T-cell (primary cell): ENCODE measurements around the gene CDIP1. TPM values are rescaled to one million over a fixed set of nuclear protein-coding genes. Genes with fewer than 3 reads are reported as not detected.

Experiments
- ATAC-seq, 4 experiments: fragments of 200-7000 bp in 3 of 4; fragments of 150-1000 bp in 1 of 4; cut with Tn5 transposase; replicated peaks in 1 of 4; 1 replicate in 3 of 4; 2 replicates in 1 of 4; pipeline ENCODE4 v1.10.0; 2021; ENCODE audit warnings: moderate library complexity in 3 of 4, mild to moderate bottlenecking in 2 of 4, moderate number of reproducible peaks in 1 of 4
- CTCF ChIA-PET, 2 donors: fragments of 300-600 bp; sonication (Branson Sonifier 250); formaldehyde crosslinking; loops; one replicate each; lab custom pipeline; 2022; ENCODE audit warnings: antibody characterized with exemption in 2 of 2; lab: Charles Lee
- POLR2A ChIA-PET, 2 donors: fragments of 300-600 bp; sonication (Branson Sonifier 250); formaldehyde crosslinking; loops; one replicate each; lab custom pipeline; 2022; ENCODE audit warnings: antibody characterized with exemption in 2 of 2; lab: Charles Lee
- DNase-seq, 35 experiments: peaks; one replicate each; pipeline versions ENCODE4 v3.0.0 to v3.0.0-alpha.2; 2013 to 2023
- H3K27ac ChIP-seq: one replicate; pipeline ENCODE4 v1.5.1; 2013; ENCODE audit warnings: low read length
- H3K27me3 ChIP-seq, 2 experiments: replicated peaks in 1 of 2; 1 replicate in 1 of 2; 2 replicates in 1 of 2; pipeline versions ENCODE4 v1.6.1 to v1.7.0; 2013; ENCODE audit warnings: low read length in 1 of 2, mixed read lengths in 1 of 2; ENCODE audit not compliant: control insufficient read depth in 2 of 2, insufficient read depth in 2 of 2; ENCODE audit errors: extremely low read depth in 1 of 2
- H3K36me3 ChIP-seq, 2 donors: 1 replicate in 1 of 2; 2 replicates in 1 of 2; pipeline versions ENCODE4 v1.6.1 to v1.7.0; 2013; ENCODE audit warnings: low read length in 1 of 2; ENCODE audit not compliant: control insufficient read depth in 2 of 2, insufficient read depth in 1 of 2; ENCODE audit errors: extremely low read depth in 1 of 2
- H3K4me1 ChIP-seq, 2 experiments: 1 replicate in 1 of 2; 2 replicates in 1 of 2; pipeline versions ENCODE4 v1.6.1 to v1.7.0; 2013; ENCODE audit warnings: low read length in 2 of 2, mixed read lengths in 1 of 2; ENCODE audit not compliant: insufficient read depth in 2 of 2, control insufficient read depth in 1 of 2; ENCODE audit errors: extremely low read depth in 1 of 2
- H3K4me3 ChIP-seq, 2 donors: 1 replicate in 1 of 2; 2 replicates in 1 of 2; pipeline versions ENCODE4 v1.5.1 to v1.7.0; 2013; ENCODE audit warnings: mild to moderate bottlenecking in 2 of 2, low read length in 1 of 2, moderate library complexity in 1 of 2; ENCODE audit not compliant: control insufficient read depth in 1 of 2; ENCODE audit errors: extremely low read depth in 1 of 2
- H3K9me3 ChIP-seq: 2 replicates; pipeline ENCODE4 v1.7.0; 2013
- H3K27ac Mint-ChIP-seq, 2 donors: one replicate each; pipeline ENCODE4 v1.8.0; 2020 to 2021; ENCODE audit warnings: mild to moderate bottlenecking in 2 of 2, mixed read lengths in 2 of 2
- H3K27me3 Mint-ChIP-seq, 2 donors: one replicate each; pipeline ENCODE4 v1.8.0; 2021 to 2022; ENCODE audit warnings: mixed read lengths in 2 of 2
- H3K36me3 Mint-ChIP-seq: one replicate; pipeline ENCODE4 v1.8.0; 2021; ENCODE audit warnings: mixed read lengths
- H3K4me1 Mint-ChIP-seq, 3 donors: one replicate each; pipeline ENCODE4 v1.8.0; 2020 to 2022; ENCODE audit warnings: mixed read lengths in 3 of 3, mild to moderate bottlenecking in 1 of 3
- H3K4me3 Mint-ChIP-seq, 3 donors: one replicate each; pipeline ENCODE4 v1.8.0; 2020 to 2022; ENCODE audit warnings: mild to moderate bottlenecking in 3 of 3, mixed read lengths in 3 of 3, moderate library complexity in 3 of 3
- H3K9me3 Mint-ChIP-seq, 3 donors: one replicate each; pipeline ENCODE4 v1.8.0; 2020 to 2022; ENCODE audit warnings: mixed read lengths in 3 of 3
- WGBS: methylation state at CpG from one replicate; pipeline ENCODE4 v1.1.5; 2013; ENCODE audit warnings: missing lambda C conversion rate; ENCODE audit not compliant: insufficient coverage; 5-methylcytosine and 5-hydroxymethylcytosine counted together
- total RNA-seq, 35 experiments: library from RNA in 6 of 35; stranded (reverse) in 6 of 35; fragments of 120-200 nt in 1 of 35; gene quantifications; one replicate each; pipeline versions ENCODE4 v1.2.1 to v1.2.4 and lab custom pipeline; 2013 to 2026

Gene CDIP1
- total RNA-seq, 5 donors from 2014 or later (not counting 1 experiment from before 2014, with no cell fraction given) = 28.6 to 31.3 (median 29.7) TPM

GRCh38 chr16:4564661-4565267, 26.2 kb upstream of the CDIP1 start:
- ATAC-seq = no peak
- no peak overlapping the region for H3K4me3 ChIP-seq
- H3K27ac ChIP-seq = no peak overlapping the region
- 90% methylated on average over 11 of the region's 18 CpGs for WGBS
- no peak for DNase-seq
- POLR2A ChIA-PET = no interaction called here
- no peaks in the 10 kb centered on the region for H3K36me3 ChIP-seq
- no peaks in the 10 kb centered on the region for H3K27me3 Mint-ChIP-seq
- no peaks in the 10 kb centered on the region for H3K9me3 Mint-ChIP-seq
- H3K4me1 ChIP-seq = no peaks in the 10 kb centered on the region
- CTCF ChIA-PET = interaction anchor here in 1 of 2 donors (0.6 kb wide), 1 partner anchor 32 kb away, joined by 4 read pairs; no protein-coding TSS in a partner anchor
- H3K4me1 Mint-ChIP-seq = peaks cover 0 to 4% (median 4%) of the 10 kb centered on the region in 3 donors
- H3K36me3 Mint-ChIP-seq = no peaks in the 10 kb centered on the region
- H3K4me3 Mint-ChIP-seq = no peak overlapping the region
- no peaks in the 10 kb centered on the region for H3K27me3 ChIP-seq
- no peak overlapping the region for H3K27ac Mint-ChIP-seq
- H3K9me3 ChIP-seq = no peaks in the 10 kb centered on the region

GRCh38 chr16:4561596-4561995, 23.0 kb upstream of the CDIP1 start:
- no peaks in the 10 kb centered on the region for H3K9me3 Mint-ChIP-seq
- H3K4me3 Mint-ChIP-seq = no peak overlapping the region
- ATAC-seq (no peak), DNase-seq (no peak)
- ChIA-PET CTCF (no interaction called here), POLR2A (no interaction called here)
- H3K9me3 ChIP-seq = no peaks in the 10 kb centered on the region
- no peaks in the 10 kb centered on the region for H3K4me1 ChIP-seq
- H3K27me3 ChIP-seq = peaks cover 0 to 7% of the 10 kb centered on the region in 2 experiments
- no peaks in the 10 kb centered on the region for H3K36me3 Mint-ChIP-seq
- H3K36me3 ChIP-seq = no peaks in the 10 kb centered on the region
- 88% methylated on average over 1 of the region's 9 CpGs for WGBS
- H3K27me3 Mint-ChIP-seq = no peaks in the 10 kb centered on the region
- H3K4me1 Mint-ChIP-seq = peaks cover 0 to 4% (median 2%) of the 10 kb centered on the region in 3 donors
- H3K27ac Mint-ChIP-seq = no peak overlapping the region
- no peak overlapping the region for H3K4me3 ChIP-seq
- H3K27ac ChIP-seq = no peak overlapping the region

DNA sequence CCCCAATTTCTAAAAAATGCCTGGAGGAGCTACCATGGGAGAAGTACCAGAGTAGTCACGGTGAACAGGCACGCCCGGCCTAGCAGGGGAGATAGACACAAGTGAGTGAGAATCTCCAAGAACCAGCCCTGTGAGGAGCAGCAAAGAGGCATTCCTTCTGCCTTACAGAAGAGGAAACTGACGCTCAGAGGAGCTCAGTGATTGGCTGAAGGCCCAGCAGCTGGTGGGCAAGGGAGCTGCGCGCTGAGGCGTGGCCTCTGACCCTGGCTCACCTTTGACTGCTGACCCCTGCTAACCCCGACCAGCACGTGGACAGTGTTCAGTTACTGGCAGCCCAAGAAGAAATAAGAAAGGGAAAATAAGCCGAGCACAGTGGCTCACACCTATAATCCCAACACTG, 19.4 kb upstream of the CDIP1 start:
- no peak overlapping the region for H3K4me3 Mint-ChIP-seq
- ATAC-seq (no peak), DNase-seq (no peak)
- H3K27ac Mint-ChIP-seq = no peak overlapping the region
- POLR2A ChIA-PET = no interaction called here
- no peaks in the 10 kb centered on the region for H3K27me3 Mint-ChIP-seq
- Histone ChIP-seq H3K27me3 (peaks cover 0 to 18% of the 10 kb centered on the region in 2 experiments), H3K36me3 (no peaks in the 10 kb centered on the region), H3K27ac (no peak overlapping the region), H3K4me1 (no peaks in the 10 kb centered on the region), H3K9me3 (no peaks in the 10 kb centered on the region), H3K4me3 (no peak overlapping the region)
- H3K9me3 Mint-ChIP-seq = no peaks in the 10 kb centered on the region
- no peaks in the 10 kb centered on the region for H3K4me1 Mint-ChIP-seq
- CTCF ChIA-PET = no interaction called here
- no peaks in the 10 kb centered on the region for H3K36me3 Mint-ChIP-seq
- WGBS = 90% methylated on average over 9 of the region's 10 CpGs

DNA sequence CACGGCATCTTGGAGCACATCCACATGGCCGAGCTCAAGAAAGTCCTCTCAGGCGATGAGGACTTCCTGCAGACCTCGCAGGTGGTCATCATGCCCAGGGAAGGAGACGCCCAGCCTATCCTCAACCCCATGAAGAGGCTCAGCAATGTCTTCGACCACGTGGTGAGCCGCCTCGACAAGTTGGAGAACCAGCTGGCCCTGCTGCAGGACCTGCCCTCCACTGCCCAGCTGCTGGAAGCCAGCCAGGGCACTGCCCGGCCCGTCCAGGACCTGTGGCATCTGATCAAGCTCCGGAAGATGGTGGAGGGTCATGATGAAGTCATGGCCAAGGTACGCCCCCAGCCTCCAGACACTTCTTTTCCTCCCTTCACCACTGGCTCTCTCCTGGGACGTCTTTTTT, 18.0 kb upstream of the CDIP1 start:
- Mint-ChIP-seq H3K9me3 (no peaks in the 10 kb centered on the region), H3K36me3 (no peaks in the 10 kb centered on the region), H3K27ac (no peak overlapping the region), H3K4me1 (no peaks in the 10 kb centered on the region), H3K4me3 (no peak overlapping the region), H3K27me3 (no peaks in the 10 kb centered on the region)
- H3K4me1 ChIP-seq = no peaks in the 10 kb centered on the region
- POLR2A ChIA-PET = no interaction called here
- DNase-seq (no peak), ATAC-seq (no peak)
- WGBS = 93% methylated on average over 4 of the region's 14 CpGs
- CTCF ChIA-PET = interaction anchor here (0.8 to 1.5 kb wide), 2 partner anchors 8 to 15 kb away, joined by 3 to 14 read pairs; no protein-coding TSS in a partner anchor
- no peak overlapping the region for H3K4me3 ChIP-seq
- H3K27me3 ChIP-seq = peaks cover 0 to 18% of the 10 kb centered on the region in 2 experiments
- H3K36me3 ChIP-seq = no peaks in the 10 kb centered on the region
- no peak overlapping the region for H3K27ac ChIP-seq
- H3K9me3 ChIP-seq = no peaks in the 10 kb centered on the region

GRCh38 chr16:4556112-4556511, 17.5 kb upstream of the CDIP1 start, which contains the start of gene C16orf96:
Gene C16orf96, plus strand, starts transcription at chr16:4556340. Its CDS starts 150 bp downstream, at chr16:4556490.
- peaks cover 0 to 18% of the 10 kb centered on the region in 2 experiments for H3K27me3 ChIP-seq
- no peaks in the 10 kb centered on the region for H3K4me1 ChIP-seq
- ATAC-seq (no peak), DNase-seq (no peak)
- H3K36me3 ChIP-seq = no peaks in the 10 kb centered on the region
- no peak within 1 kb of the TSS for H3K27ac ChIP-seq
- CTCF ChIA-PET = interaction anchor here (0.6 to 1.5 kb wide), 4 partner anchors 8 to 129 kb away, joined by 3 to 14 read pairs (median 4); no protein-coding TSS in a partner anchor
- Mint-ChIP-seq H3K9me3 (no peaks in the 10 kb centered on the region), H3K4me3 (no peak within 1 kb of the TSS), H3K27ac (no peak within 1 kb of the TSS), H3K36me3 (no peaks in the 10 kb centered on the region), H3K27me3 (no peaks in the 10 kb centered on the region), H3K4me1 (no peaks in the 10 kb centered on the region)
- 92% methylated on average over 4 of the region's 4 CpGs for WGBS
- H3K9me3 ChIP-seq = no peaks in the 10 kb centered on the region
- no peak within 1 kb of the TSS for H3K4me3 ChIP-seq
- POLR2A ChIA-PET = no interaction called here

- Mint-ChIP-seq H3K4me1 (peaks cover 0 to 7% (median 6%) of the 10 kb centered on the region in 3 donors), H3K36me3 (no peaks in the 10 kb centered on the region), H3K4me3 (no peak overlapping the region), H3K9me3 (no peaks in the 10 kb centered on the region), H3K27ac (no peak overlapping the region), H3K27me3 (no peaks in the 10 kb centered on the region)
- Histone ChIP-seq H3K4me1 (peaks cover 0 to 11% of the 10 kb centered on the region in 2 experiments), H3K36me3 (no peaks in the 10 kb centered on the region), H3K9me3 (no peaks in the 10 kb centered on the region), H3K4me3 (no peak overlapping the region), H3K27ac (no peak overlapping the region), H3K27me3 (peaks cover 0 to 11% of the 10 kb centered on the region in 2 experiments)
- ATAC-seq (no peak), DNase-seq (no peak)
- ChIA-PET CTCF (no interaction called here), POLR2A (no interaction called here)
- 75% methylated on average over 2 of the region's 3 CpGs for WGBS
Observed at GRCh38 chr16:4552541-4552940, 14.0 kb upstream of the CDIP1 start.
